Measurements from ENCODE around the gene SMCHD1. TPM values are rescaled to one million over a fixed set of nuclear protein-coding genes. Genes with fewer than 3 reads are reported as not detected.
"Not testable (repeated sequence)": the region's sequence is repeated elsewhere in the genome, so short reads cannot be mapped to it uniquely, and the experiment has no call there.

Gene SMCHD1
- total RNA-seq, 1 experiment from 2014 or later = 46.3 TPM

- DNase-seq (ENCODE audit: extremely low read depth, low read depth) = no peak
Observed at GRCh38 chr18:2715990-2716389, 60.5 kb downstream of the SMCHD1 start.

GRCh38 chr18:2716394-2717326 lies 61.1 kb downstream of the SMCHD1 start:
- DNase-seq (ENCODE audit: extremely low read depth, low read depth) = no peak

DNA sequence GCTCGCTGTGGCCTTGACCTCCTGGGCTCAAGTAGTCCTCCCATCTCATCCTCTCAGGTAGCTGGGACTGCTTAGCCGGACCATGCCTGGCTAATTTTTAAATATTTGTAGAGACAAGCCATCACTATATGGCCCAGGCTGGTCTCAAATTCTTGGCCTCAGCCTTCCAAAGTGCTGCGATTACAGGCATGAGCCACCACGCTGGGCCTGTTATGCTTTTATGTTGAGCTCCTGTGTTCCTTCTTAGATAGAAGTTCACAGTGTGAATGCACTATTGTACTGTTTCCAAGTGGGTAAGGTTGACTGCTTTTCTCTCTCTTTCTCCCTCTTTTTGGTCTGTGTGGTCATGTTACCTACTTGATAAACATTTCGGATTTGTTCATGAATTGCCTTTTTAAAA lies 61.9 kb downstream of the SMCHD1 start:
- no peak for DNase-seq (ENCODE audit: extremely low read depth, low read depth)

- DNase-seq (ENCODE audit: extremely low read depth, low read depth) = no peak
Observed at GRCh38 chr18:2719040-2719439, 63.5 kb downstream of the SMCHD1 start.

DNA sequence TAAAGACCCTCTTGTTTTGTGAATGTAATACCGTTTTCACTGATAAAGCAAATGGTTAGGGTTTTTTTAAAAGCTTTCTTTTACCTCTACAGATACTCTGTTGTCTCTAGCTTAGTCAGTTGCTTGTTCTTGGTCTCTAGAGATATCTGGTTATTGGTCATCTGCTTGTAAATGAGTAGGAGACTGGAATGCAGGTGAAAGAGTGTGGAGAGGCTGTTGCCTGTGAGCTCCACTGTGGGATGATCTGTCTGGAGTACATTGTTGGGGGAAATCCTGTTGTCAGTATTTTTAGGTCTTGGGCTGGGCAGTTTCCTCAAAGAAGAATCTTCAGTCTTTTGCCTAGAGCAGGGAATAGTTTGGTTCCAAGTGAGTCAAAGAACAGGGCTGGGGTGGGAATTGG lies 67.7 kb downstream of the SMCHD1 start:
- DNase-seq (ENCODE audit: extremely low read depth, low read depth) = no peak

- DNase-seq (ENCODE audit: extremely low read depth, low read depth) = no peak
Observed at GRCh38 chr18:2729757-2730156, 74.2 kb downstream of the SMCHD1 start.

GRCh38 chr18:2736823-2737222 lies 81.3 kb downstream of the SMCHD1 start:
- DNase-seq (ENCODE audit: extremely low read depth, low read depth) = no peak

- DNase-seq (ENCODE audit: extremely low read depth, low read depth) = not testable (repeated sequence)
Observed at GRCh38 chr18:2740082-2740481, 84.6 kb downstream of the SMCHD1 start.

- no peak for DNase-seq (ENCODE audit: extremely low read depth, low read depth)
Observed at GRCh38 chr18:2746274-2746673, 90.7 kb downstream of the SMCHD1 start.

GRCh38 chr18:2758309-2758708 lies 102.8 kb downstream of the SMCHD1 start:
- DNase-seq (ENCODE audit: extremely low read depth, low read depth) = no peak

DNA sequence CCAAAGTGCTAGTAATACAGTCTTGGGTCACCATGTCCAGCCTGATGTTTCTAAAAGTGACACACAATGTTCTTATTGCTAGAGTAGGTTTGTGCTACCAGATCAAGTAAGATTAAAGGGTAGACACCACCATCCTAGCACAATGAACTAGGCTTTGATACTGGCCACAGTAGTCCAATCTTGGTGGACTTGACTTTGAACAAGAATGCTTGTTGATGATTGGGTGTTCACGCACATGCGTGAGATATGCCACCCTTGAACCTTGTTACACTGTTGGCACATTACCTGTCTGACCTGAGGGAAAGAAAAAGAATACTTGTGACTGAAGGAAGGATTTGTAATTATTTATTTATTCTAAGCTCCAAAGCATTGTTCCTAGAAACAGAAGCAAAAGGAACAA lies 119.1 kb downstream of the SMCHD1 start:
- no peak for DNase-seq (ENCODE audit: extremely low read depth, low read depth)

- DNase-seq (ENCODE audit: extremely low read depth, low read depth) = no peak
Observed at GRCh38 chr18:2776601-2777000, 121.1 kb downstream of the SMCHD1 start.

DNA sequence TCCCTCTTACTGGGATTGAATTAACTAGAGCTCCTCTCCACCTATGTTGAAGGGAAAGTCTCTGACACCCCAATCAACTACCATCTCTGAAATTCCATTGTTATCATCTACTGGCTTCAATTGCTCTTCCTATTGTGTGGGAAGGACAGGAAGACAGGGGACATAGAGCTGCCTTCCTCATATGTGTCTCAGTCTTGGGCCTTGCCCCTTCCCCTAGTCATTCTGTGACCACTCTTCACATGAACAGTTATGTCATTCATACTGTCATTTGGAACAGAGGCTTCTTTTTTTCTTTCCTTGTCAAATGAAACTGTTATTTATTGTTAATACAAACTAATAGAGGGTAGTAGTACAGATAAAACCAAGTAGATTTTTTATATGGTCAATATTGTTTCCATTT lies 121.7 kb downstream of the SMCHD1 start:
- no peak for DNase-seq (ENCODE audit: extremely low read depth, low read depth)

DNA sequence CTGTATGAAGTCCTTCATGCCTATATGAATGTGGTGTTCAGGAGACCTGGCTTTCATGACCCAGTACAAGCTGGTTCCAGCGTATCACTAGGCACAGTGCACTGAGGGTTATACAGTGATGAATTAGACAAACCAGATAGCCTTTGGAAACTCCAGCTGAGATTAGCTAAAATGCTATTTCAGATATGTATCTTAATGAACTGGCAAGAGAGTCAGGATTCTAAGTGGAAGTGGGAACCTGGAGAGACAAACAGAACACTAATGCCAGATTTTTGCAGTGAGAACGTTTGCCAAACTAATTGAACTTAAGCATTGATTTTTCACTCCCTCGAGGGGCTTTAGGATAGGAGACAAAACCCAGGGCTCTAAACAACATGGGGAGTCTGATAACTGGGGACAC lies 125.2 kb downstream of the SMCHD1 start:
- DNase-seq (ENCODE audit: extremely low read depth, low read depth) = no peak

DNA sequence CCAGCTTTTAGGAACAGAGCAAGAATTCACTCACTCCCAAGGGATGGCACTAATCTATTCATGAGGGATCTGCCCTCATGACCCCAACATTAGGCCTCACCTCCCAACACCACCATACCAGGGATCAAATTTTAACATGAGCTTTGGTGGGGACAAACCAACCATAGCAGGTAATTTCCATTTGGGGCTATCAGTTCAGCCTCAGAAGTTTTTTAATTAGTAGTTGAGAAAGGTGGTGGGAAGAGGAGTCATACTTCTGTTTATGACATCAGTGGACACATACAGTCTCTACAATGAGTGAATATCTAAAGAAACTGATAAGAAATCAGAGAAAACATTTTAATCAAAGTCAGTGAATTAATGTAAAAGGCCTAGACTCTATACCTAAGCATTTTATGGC lies 131.7 kb downstream of the SMCHD1 start:
- no peak for DNase-seq (ENCODE audit: extremely low read depth, low read depth)

- no peak for DNase-seq (ENCODE audit: extremely low read depth, low read depth)
Observed at GRCh38 chr18:2792395-2792794, 136.9 kb downstream of the SMCHD1 start.

- no peak for DNase-seq (ENCODE audit: extremely low read depth, low read depth)
Observed at GRCh38 chr18:2794159-2794558, 138.6 kb downstream of the SMCHD1 start.

- no peak for DNase-seq (ENCODE audit: extremely low read depth, low read depth)
Observed at GRCh38 chr18:2797951-2798350, 142.4 kb downstream of the SMCHD1 start.

DNA sequence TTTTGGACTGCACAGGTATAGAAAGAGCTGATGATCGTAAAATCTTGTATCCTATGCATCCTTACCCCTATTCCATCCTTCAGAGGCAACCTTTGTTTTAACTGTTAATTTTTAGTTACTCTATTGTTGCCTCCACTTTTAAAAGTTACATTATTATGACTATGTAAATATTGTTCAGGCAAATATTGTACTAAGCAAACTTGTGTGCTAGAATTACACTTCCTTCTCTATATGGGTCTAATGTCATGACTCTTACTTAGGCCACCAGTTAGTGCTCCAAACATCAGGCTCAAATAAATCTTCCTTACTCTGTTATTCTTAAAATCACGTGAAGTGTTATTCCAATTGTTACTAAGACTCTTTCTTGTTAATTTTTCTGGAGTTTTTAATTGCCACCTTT lies 143.8 kb downstream of the SMCHD1 start:
- no peak for DNase-seq (ENCODE audit: extremely low read depth, low read depth)

- no peak for DNase-seq (ENCODE audit: extremely low read depth, low read depth)
Observed at GRCh38 chr18:2805970-2806943, 150.7 kb downstream of the SMCHD1 start.

DNA sequence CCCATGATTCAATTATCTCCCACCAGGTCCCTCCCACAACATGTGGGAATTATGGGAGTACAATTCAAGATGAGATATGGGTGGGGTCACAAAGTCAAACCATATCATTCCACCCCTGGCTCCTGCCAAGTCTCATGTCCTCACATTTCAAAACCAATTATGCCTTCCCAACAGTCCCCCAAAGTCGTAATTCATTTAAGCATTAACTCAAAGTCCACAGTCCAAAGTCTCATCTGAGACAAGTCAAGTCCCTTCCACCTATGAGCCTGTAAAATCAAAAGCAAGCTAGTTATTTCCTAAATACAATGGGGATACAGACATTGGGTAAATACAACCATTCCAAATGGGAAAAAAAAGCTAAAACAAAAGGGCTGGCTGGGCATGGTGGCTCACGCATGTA lies 153.1 kb downstream of the SMCHD1 start:
- not testable (repeated sequence) for DNase-seq (ENCODE audit: extremely low read depth, low read depth)
